ENCODE results near the gene APBB2. TPM values are rescaled to one million over a fixed set of nuclear protein-coding genes. Genes with fewer than 3 reads are reported as not detected.

Gene APBB2
- total and polyA plus RNA-seq, 2 of the 8 experiments (the other 6 are each of a cell fraction or from before 2014, with no cell fraction given) = 58.7 to 59.4 TPM

DNA sequence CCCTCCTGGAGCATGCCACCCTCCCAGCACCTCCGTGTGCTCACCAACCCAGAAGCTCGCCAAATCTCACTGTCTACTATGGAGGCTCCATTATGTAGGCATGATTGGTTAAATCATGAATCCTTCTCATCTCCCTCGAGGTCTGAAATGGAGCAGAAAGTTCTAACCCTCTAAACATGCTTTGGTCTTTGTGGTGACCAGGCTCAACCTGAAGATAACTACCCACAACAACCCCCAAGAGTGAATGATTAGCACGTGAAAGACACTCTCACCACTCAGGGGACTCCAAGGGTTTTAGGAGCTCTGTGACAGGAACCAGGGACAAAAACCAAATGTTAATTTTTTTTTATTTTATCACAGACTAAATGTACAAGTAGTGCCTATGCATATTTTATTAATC is 47.2 kb downstream of the APBB2 start:
- no peak overlapping the region for H3K18ac ChIP-seq (ENCODE audit: extremely low read depth, low read length)
- WGBS, 2 experiments (ENCODE audit: extremely low coverage in 1 of 2, insufficient coverage in 1 of 2, insufficient read length in 1 of 2, insufficient replicate concordance in 2 of 2, low coverage in 1 of 2, low lambda C conversion rate in 2 of 2, missing lambda C conversion rate in 1 of 2) = 92% methylated on average over 4 of the region's 4 CpGs; no CpG with 5 or more reads in 1 of the 2 experiments
- H3K56ac ChIP-seq (replicated peaks; ENCODE audit: insufficient read length, low read depth, low read length) = no peak overlapping the region
- no peak for DNase-seq (ENCODE audit: low read depth in 1 of 2, low spot score in 2 of 2)
- H2BK15ac ChIP-seq (ENCODE audit: low read length) = no peak overlapping the region
- no peak overlapping the region for H2BK120ac ChIP-seq (replicated peaks; ENCODE audit: low read depth, low read length)
- no peaks in the 10 kb centered on the region for H3K9me3 ChIP-seq (ENCODE audit: insufficient read depth in 2 of 2, low read depth in 1 of 2, low read length in 1 of 2)
- TF ChIP-seq, protein P1, sequence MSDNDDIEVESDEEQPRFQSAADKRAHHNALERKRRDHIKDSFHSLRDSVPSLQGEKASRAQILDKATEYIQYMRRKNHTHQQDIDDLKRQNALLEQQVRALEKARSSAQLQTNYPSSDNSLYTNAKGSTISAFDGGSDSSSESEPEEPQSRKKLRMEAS (IDR thresholded peaks at IDR 0.05) = 0 out of 2 replicates have a peak, but pooled peaks have one; percentile 16
- no peak for TF ChIP-seq CBX5 (IDR thresholded peaks at IDR 0.05; ENCODE audit: low read depth, low read length)
- no peak for TF ChIP-seq SP1 (IDR thresholded peaks at IDR 0.05; ENCODE audit: low read depth, low read length)
- H3K9ac ChIP-seq (replicated peaks in 1 of 4; ENCODE audit: extremely low read depth in 1 of 4, low read depth in 3 of 4, low read length in 3 of 4) = no peak overlapping the region
- peaks cover 0 to 7% (median 3%) of the 10 kb centered on the region in 4 experiments; a peak in 3 of 7 replicates for H3K4me1 ChIP-seq (replicated peaks in 1 of 4; ENCODE audit: control insufficient read depth in 3 of 4, insufficient read depth in 4 of 4, low read length in 3 of 4)
- H3K79me2 ChIP-seq (ENCODE audit: control insufficient read depth in 1 of 2, insufficient read depth in 2 of 2, low read length in 2 of 2) = peaks cover 0 to 11% of the 10 kb centered on the region in 2 experiments; a peak in 2 of 4 replicates
- no peak overlapping the region for H2BK20ac ChIP-seq (ENCODE audit: low read length)
- no peak overlapping the region for H2BK5ac ChIP-seq (ENCODE audit: low read depth, low read length)
- H3K14ac ChIP-seq (ENCODE audit: insufficient read length) = no peak overlapping the region
- H3K36me3 ChIP-seq (ENCODE audit: control insufficient read depth in 2 of 4, insufficient read depth in 4 of 4, low read length in 3 of 4) = no peaks in the 10 kb centered on the region
- H3K27ac ChIP-seq (ENCODE audit: low read depth, low read length) = no peak overlapping the region
- CTCF ChIA-PET (ENCODE audit: partially characterized antibody) = interaction anchor here (0.6 to 1.2 kb wide), 2 partner anchors 10 to 19 kb away, joined by 3 to 4 read pairs; no protein-coding TSS in a partner anchor
- no peak overlapping the region for H2BK12ac ChIP-seq (ENCODE audit: low read depth, low read length)
- FAIRE-seq = peak; percentile 13
- no peak overlapping the region for H4K91ac ChIP-seq (replicated peaks; ENCODE audit: insufficient read length, low read length)
- no peaks in the 10 kb centered on the region for H4K20me1 ChIP-seq (replicated peaks in 1 of 2; ENCODE audit: control insufficient read depth in 1 of 2, insufficient read depth in 2 of 2, low read length in 2 of 2)
- no peaks in the 10 kb centered on the region; the same call in 1 of the 2 replicates for H3K79me1 ChIP-seq (ENCODE audit: low read depth, low read length)
- H3K4me3 ChIP-seq (ENCODE audit: extremely low read depth in 1 of 4, insufficient read depth in 2 of 4, low read depth in 3 of 4, low read length in 4 of 4) = no peak overlapping the region
- no peak overlapping the region for H3K23ac ChIP-seq (ENCODE audit: insufficient read length)
- POLR2A ChIA-PET (ENCODE audit: partially characterized antibody) = interaction anchor here (0.5 to 1.3 kb wide), 4 partner anchors 10 to 102 kb away, joined by 3 read pairs; partner anchors contain the start of gene UCHL1
- H2AFZ ChIP-seq (ENCODE audit: low read length) = no peak overlapping the region
- no peak overlapping the region for H4K8ac ChIP-seq (ENCODE audit: extremely low read depth, insufficient read depth, low read length)
- no peaks in the 10 kb centered on the region for H3K27me3 ChIP-seq (replicated peaks in 1 of 4; ENCODE audit: control insufficient read depth in 3 of 4, extremely low read depth in 1 of 4, insufficient read depth in 3 of 4, low read length in 3 of 4)
- no peak overlapping the region for H3K4me2 ChIP-seq (ENCODE audit: insufficient read depth in 1 of 2, low read depth in 2 of 2, low read length in 2 of 2)
- H4K5ac ChIP-seq (ENCODE audit: insufficient read length, low read depth, low read length) = no peak overlapping the region
- H2AK5ac ChIP-seq (ENCODE audit: low read depth, low read length) = 0 out of 2 replicates have a peak overlapping the region, but pooled peaks have one; percentile 3
- no peaks in the 10 kb centered on the region for H3K23me2 ChIP-seq (ENCODE audit: low read depth, low read length)
- no peak overlapping the region for H3K4ac ChIP-seq (replicated peaks; ENCODE audit: insufficient read length, low read depth, low read length)

All from H1 (cell line).